NCI-H526 treated with DMSO at 0.1 percent for 48 hours (cell line): ENCODE measurements around the gene SYPL1.

Experiments used
- DNase-seq: peaks from one replicate; lab custom pipeline; 2025; lab: John Stamatoyannopoulos, UW

The SYPL1 gene

GRCh38 chr7:106121189-106121810 is 9.2 kb upstream of the SYPL1 start:
- no peak for DNase-seq

GRCh38 chr7:106120500-106120899 is 8.4 kb upstream of the SYPL1 start:
- DNase-seq: no peak

GRCh38 chr7:106119719-106120118 is 7.6 kb upstream of the SYPL1 start:
- DNase-seq: no peak

DNA sequence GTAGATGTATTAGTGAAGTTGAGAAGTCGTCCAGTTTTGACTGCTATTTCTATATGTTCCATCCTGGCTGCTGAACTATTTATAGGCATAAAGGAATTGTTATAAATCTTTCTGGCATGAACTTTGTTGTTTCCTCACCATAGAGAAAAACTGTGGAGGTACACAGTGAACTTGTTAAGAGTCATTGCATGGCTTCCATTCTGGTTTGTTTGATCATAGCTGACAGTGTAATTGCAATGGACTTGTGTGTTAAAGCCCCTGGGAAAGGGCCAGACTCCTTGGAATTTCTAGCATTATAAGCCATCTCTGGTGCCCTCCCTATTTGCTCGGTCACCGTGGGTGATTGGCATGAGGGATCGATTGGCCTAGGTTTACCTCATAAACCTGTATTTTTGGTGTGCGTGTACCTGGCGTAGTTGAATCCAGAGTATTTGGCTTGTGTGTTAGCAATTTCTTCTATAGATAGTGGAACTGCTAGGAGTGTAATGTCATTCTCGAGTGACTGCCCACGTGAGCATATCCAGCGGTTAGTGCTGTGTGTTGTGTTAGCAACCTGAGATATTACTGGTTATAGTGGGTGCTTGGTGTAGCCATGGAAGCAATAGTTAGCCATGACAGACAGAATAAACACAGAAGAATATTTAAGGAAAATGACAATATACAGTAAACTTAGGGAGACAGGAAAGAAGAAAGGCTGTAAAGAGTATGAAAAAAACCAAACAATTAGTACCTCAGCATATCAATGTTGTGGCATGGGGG is 5.9 kb upstream of the SYPL1 start:
- no peak for DNase-seq

DNA sequence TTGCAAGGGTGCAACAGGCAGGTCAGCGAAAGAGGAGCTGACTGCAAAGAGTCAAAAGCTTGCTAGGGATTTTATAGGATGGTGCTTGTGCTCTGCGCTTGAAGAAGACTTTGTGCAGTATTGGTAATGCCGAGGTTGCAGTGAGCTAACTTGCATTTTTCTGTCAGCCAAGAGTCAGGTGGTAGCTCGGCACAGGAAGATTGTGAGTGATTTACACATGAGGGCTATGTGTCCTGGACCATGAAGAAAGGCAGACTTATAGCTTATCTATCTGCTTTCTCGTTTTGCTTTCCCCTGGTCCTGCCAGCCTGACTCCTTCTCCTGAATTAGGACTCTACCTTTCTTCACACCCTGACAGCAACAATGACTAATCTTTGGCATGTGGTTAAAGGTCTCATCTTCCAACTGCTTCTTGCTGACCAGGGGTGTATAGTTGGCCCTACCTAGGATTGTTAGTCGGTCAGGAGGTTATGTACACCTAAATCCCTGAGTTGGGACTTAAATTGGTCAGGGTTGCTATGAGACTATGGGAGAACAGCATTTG is 4.1 kb upstream of the SYPL1 start:
- DNase-seq: no peak

- DNase-seq: no peak
Measured at GRCh38 chr7:106114716-106115383, 2.7 kb upstream of the SYPL1 start.

- no peak for DNase-seq
Measured at GRCh38 chr7:106112972-106113421, 885 bp upstream of the SYPL1 start.

- DNase-seq: peak; percentile 67
Measured at GRCh38 chr7:106111655-106112117, 426 bp downstream of the SYPL1 start.

DNA sequence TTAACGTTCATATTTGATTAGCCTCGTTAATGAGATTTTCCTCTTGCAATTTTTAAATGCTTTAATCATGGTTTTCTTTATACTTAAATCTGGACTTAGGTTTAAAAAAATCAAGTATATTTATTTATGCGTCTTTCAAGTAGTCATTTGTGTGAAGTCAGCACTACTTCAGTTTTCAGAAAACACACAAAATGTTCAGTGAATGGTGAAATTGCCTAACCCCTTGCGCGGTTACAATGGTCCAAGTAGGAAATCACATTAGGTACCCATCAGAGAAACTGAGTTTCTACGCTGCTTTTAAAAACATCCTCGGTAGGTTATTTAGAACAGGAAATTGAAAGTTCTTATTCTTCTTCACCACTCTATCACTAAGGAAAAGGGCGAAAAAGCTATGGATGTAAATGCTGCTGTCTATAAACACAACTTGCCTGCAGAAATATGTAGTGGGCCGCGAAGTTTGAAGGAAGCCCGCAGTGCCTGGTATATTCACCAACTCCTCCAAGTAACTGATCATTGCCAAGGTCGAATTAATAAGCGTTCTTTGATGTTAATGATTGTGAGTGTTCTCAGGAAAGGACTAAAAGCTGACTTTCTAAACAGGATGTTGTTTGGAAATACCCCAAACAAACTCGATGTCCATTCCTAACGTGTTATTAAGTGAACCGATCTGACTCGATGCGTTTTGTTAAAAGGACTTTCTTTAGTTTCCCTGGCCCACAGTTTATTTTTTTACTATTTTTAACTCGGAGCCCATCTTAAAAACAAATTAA is 1.0 kb downstream of the SYPL1 start:
- peak; percentile 48 for DNase-seq

- no peak for DNase-seq
Measured at GRCh38 chr7:106110238-106110560, 1.9 kb downstream of the SYPL1 start.

DNA sequence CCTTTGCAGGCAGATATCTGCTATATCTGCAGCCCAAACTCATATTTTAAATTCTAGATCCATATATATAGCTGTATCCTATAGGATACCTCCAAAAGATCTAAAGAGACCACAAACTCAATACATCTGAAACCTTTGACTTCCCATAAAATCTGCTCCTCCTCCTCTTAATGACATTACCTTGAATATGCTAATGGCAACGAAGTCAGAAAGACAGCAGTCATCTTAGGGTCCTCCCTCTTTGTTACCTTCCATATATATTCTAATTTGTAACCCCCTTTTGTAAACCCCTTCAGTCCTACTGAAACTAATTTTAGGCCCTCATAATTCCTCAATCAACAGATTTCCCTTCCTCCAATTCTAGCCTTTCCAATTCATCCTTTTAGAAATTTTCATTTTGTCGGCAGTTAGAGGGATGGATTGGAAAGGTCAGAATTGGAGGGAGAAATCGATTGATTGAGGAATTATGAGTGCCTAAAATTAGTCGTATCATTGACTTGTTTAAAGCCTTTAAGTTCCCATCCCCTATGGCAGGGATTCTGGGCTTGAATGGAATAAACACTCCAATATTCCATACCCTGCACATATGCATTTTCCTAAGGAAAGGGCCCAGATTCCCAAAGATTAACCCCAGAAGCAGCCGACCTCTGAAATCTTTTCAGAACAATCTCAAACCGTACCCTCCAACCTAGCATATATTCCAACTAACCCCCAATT is 2.4 kb downstream of the SYPL1 start:
- no peak for DNase-seq

GRCh38 chr7:106108991-106109390 is 3.1 kb downstream of the SYPL1 start:
- DNase-seq: peak; percentile 50

DNA sequence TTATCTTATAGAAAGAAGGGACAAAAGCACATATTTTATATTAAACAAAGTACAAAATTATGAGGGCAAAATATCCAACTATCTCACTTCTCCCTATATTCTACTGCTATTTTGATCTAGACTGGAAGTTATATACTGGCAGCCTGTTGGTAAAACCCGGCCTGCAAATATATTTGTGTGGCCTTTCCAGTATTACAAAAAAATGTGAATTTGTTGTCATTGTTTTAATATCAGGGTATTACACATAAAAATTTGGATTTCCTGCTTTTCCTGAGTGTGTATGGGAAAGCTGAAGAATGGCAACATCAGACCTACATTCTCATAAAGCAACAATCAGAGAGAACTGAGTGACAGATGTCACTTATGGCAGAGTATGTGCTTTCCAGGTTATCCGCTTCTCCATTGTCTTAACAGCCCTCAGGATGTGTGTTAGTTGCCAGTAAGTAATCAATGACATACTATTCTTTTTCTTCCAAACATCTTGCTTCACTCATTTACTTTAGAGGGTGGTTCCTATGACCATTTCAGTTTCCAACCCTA is 7.3 kb downstream of the SYPL1 start:
- no peak for DNase-seq

GRCh38 chr7:106102387-106102966 is 9.6 kb downstream of the SYPL1 start:
- DNase-seq: no peak

- DNase-seq: no peak
Measured at GRCh38 chr7:106101726-106102125, 10.4 kb downstream of the SYPL1 start.

GRCh38 chr7:106100863-106101629 is 11.1 kb downstream of the SYPL1 start:
- no peak for DNase-seq

DNA sequence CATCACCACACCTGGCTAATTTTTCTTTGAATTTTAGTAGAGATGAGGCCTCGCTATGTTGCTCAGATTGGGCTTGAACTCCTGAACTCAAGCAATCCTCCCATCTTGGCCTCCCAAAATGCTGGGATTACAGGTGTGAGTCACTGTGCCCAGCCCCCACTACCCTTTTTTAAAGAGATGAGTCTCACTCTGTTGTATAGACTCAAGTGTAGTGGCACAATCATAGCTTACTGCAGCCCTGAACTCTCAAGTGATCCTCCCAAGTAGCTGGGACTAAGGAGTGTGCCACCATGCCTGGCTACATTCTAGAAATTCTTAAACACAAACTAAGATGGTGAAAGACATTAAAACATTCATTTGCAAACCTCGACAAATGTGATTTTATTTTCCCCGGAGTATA is 12.6 kb downstream of the SYPL1 start:
- DNase-seq: no peak

- no peak for DNase-seq
Measured at GRCh38 chr7:106098889-106099288, 13.2 kb downstream of the SYPL1 start.

DNA sequence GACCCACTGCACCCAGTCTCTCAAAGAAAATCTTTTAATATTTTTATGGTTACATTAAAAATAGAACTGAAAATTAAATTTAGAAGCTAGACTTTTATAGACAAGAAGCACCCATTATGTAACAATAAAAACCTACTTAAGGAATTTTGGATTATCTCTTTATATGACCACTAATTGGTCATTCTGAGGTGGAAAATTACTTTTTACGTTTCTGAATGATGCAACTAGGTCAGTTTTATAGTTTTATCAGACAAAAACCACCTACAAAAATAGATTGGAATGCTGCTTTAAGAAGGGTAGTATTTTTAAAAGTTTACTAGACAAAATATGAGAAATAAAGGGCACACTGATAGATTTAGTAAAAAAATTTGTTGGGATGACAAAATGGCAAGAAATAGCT is 16.5 kb downstream of the SYPL1 start:
- DNase-seq: no peak

DNA sequence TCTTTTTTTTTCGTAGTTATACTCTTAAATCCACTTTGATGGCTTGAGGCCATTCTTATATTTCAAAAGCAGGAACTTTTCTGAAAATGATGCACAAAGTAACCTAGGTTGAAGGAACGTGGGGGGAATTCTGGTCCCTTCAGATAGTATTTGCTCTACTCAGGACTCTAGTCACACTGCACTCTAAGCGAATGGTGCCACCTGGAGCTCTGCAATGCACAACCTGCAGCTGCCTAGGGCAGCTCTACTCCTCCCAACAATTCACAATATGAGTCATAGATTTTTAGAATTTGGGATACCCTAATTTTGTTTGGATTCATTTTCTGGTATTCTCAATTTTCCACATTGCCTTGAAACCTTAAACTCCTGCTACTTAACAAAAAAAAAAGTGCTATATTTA is 17.3 kb downstream of the SYPL1 start:
- no peak for DNase-seq
